ENCODE results near the gene CORO2B. TPM values are rescaled to one million over a fixed set of nuclear protein-coding genes. Genes with fewer than 3 reads are reported as not detected.

CORO2B gene
- total RNA-seq, 8 experiments from 2014 or later, result 2.1 to 28.3 (median 16.4) TPM

- peak in 5 of 8 experiments; percentile 12 to 44 (median 40) for ATAC-seq (replicated peaks in 6 of 8)
- WGBS, 10 experiments, result 80% methylated on average over 1 of the region's 12 CpGs; no CpG with 5 or more reads in 9 of the 10 experiments
- Histone ChIP-seq H3K4me3 (no peak overlapping the region), H3K27ac (peak overlapping the region; percentile 91 to 93), H3K4me1 (replicated peaks in 1 of 2) (peaks cover 31 to 38% of the 10 kb centered on the region in 2 donors)
- in situ Hi-C loops (cut with MboI; ENCODE audit: low pct_unique_long_range_greater_than_20kb in 2 of 9, low sequenced_read_pairs in 9 of 9, unreplicated experiment in 9 of 9), result loop anchor here in 1 of 9 experiments (25.0 kb wide), 1 partner anchor 138 kb away; no protein-coding TSS in a partner anchor
These were observed 121.2 kb downstream of the CORO2B start for GRCh38 chr15:68699881-68700454.

DNA sequence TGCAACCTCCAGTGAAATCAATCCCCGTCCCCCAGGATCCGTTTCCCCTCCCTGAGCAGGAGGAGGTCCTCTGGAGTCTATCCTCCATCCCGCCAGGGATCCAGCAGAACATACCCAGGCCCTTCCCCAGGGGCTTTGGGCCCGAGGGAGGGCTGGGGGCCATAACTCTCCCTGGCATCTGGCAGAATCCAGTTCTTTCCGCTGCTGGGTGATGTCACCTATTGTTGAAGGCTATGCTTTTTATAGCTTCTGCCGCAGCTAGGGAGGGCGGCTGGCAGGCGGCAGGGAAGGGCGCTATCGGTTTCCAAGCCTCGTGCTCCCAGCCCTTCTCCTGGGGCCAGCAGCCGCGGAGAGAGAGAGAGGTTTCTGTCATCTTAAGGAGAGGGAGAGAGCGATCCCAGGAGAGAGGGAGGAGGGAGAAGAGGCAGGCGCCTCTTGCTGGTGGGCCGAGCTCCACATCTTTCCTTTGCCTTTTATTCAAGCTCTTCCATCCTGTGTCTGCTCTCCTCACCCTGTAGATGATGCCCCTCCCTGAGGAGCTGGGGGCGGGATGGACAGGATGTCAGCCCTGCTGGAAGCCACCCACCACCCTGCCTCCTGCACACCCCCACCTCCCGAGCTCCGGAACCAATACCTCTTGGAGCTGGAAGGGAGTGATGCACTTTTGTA is 121.8 kb downstream of the CORO2B start:
- peak; percentile 79 to 94 (median 91) for ATAC-seq (replicated peaks in 6 of 8)
- H3K4me1 ChIP-seq (replicated peaks in 1 of 2), result peaks cover 25 to 32% of the 10 kb centered on the region in 2 donors
- H3K27ac ChIP-seq, result peak overlapping the region; percentile 91 to 93
- peak overlapping the region in 3 of 5 donors; percentile 4 to 12 (median 4) for H3K4me3 ChIP-seq
- in situ Hi-C loops (cut with MboI; ENCODE audit: low pct_unique_long_range_greater_than_20kb in 2 of 9, low sequenced_read_pairs in 9 of 9, unreplicated experiment in 9 of 9), result no loop called here
- 0 to 60% (median 10%) methylated on average over 1 to 3 of the region's 19 CpGs; no CpG with 5 or more reads in 6 of the 10 experiments for WGBS, 10 experiments

GRCh38 chr15:68701886-68702285 is 123.1 kb downstream of the CORO2B start:
- ATAC-seq (replicated peaks in 6 of 8), result no peak
- 90 to 100% (median 100%) methylated on average over 2 to 4 of the region's 6 CpGs; no CpG with 5 or more reads in 4 of the 10 experiments for WGBS, 10 experiments
- Histone ChIP-seq H3K4me1 (replicated peaks in 1 of 2) (peaks cover 25 to 32% of the 10 kb centered on the region in 2 donors), H3K4me3 (no peak overlapping the region), H3K27ac (peak overlapping the region; percentile 61 to 93)
- in situ Hi-C loops (cut with MboI; ENCODE audit: low pct_unique_long_range_greater_than_20kb in 2 of 9, low sequenced_read_pairs in 9 of 9, unreplicated experiment in 9 of 9), result no loop called here

DNA sequence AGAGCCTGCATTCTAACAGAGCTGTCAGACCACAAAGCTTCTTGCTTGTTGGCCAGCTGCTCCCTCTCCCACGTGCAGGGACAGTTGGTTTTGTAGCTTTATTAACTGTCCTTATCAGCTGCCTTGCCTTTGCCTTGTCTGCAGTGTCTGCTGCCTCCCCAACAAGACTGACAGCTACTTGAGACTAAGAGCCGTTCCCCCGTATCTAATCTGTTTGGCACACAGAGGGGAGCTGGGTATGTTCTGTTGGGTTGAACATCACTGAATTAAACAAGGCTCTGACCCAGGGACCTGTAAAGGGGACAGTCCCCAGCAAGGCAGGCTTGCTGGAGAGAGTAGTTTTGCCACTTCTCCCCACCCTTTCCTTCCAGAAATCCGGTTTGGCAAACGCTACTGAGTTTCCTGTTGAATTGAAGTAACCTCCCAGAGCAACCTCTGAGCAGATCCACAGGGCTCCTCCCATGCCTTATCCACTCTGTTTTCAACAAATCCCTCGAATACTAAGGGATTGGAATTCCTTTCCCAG is 125.8 kb downstream of the CORO2B start:
- 0 to 90% (median 40%) methylated on average over 1 to 6 of the region's 6 CpGs; no CpG with 5 or more reads in 1 of the 10 experiments for WGBS, 10 experiments

GRCh38 chr15:68706256-68706655 is 127.5 kb downstream of the CORO2B start:
- WGBS, 10 experiments, result 17 to 100% (median 91%) methylated on average over 1 to 3 of the region's 4 CpGs; no CpG with 5 or more reads in 6 of the 10 experiments
- in situ Hi-C loops (cut with MboI; ENCODE audit: low pct_unique_long_range_greater_than_20kb in 2 of 9, low sequenced_read_pairs in 9 of 9, unreplicated experiment in 9 of 9), result no loop called here
- Histone ChIP-seq H3K4me3 (no peak overlapping the region), H3K27ac (no peak overlapping the region), H3K4me1 (replicated peaks in 1 of 2) (peaks cover 5 to 13% of the 10 kb centered on the region in 2 donors)
- no peak for ATAC-seq (replicated peaks in 6 of 8)

More for the DNA sequence above, 125.8 kb downstream of the CORO2B start:
- in situ Hi-C loops (cut with MboI; ENCODE audit: low pct_unique_long_range_greater_than_20kb in 2 of 9, low sequenced_read_pairs in 9 of 9, unreplicated experiment in 9 of 9), result no loop called here
- no peak overlapping the region for H3K4me3 ChIP-seq
- peaks cover 19 to 27% of the 10 kb centered on the region in 2 donors for H3K4me1 ChIP-seq (replicated peaks in 1 of 2)
- peak in 2 of 8 experiments; percentile 34 to 44 for ATAC-seq (replicated peaks in 6 of 8)
- peak overlapping the region in 1 of 2 donors; percentile 23 for H3K27ac ChIP-seq

GRCh38 chr15:68706931-68707330 is 128.1 kb downstream of the CORO2B start:
- no peak for ATAC-seq (replicated peaks in 6 of 8)
- Histone ChIP-seq H3K27ac (no peak overlapping the region), H3K4me1 (replicated peaks in 1 of 2) (peaks cover 0 to 8% of the 10 kb centered on the region in 2 donors), H3K4me3 (no peak overlapping the region)
- WGBS, 10 experiments, result 87 to 100% (median 95%) methylated on average over 2 to 11 of the region's 11 CpGs; no CpG with 5 or more reads in 6 of the 10 experiments
- in situ Hi-C loops (cut with MboI; ENCODE audit: low pct_unique_long_range_greater_than_20kb in 2 of 9, low sequenced_read_pairs in 9 of 9, unreplicated experiment in 9 of 9), result no loop called here

GRCh38 chr15:68707386-68707785 is 128.6 kb downstream of the CORO2B start:
- peaks cover 0 to 4% of the 10 kb centered on the region in 2 donors for H3K4me1 ChIP-seq (replicated peaks in 1 of 2)
- H3K4me3 ChIP-seq, result no peak overlapping the region
- H3K27ac ChIP-seq, result no peak overlapping the region
- WGBS, 10 experiments, result 28 to 100% (median 60%) methylated on average over 2 to 5 of the region's 5 CpGs
- in situ Hi-C loops (cut with MboI; ENCODE audit: low pct_unique_long_range_greater_than_20kb in 2 of 9, low sequenced_read_pairs in 9 of 9, unreplicated experiment in 9 of 9), result no loop called here
- no peak for ATAC-seq (replicated peaks in 6 of 8)

DNA sequence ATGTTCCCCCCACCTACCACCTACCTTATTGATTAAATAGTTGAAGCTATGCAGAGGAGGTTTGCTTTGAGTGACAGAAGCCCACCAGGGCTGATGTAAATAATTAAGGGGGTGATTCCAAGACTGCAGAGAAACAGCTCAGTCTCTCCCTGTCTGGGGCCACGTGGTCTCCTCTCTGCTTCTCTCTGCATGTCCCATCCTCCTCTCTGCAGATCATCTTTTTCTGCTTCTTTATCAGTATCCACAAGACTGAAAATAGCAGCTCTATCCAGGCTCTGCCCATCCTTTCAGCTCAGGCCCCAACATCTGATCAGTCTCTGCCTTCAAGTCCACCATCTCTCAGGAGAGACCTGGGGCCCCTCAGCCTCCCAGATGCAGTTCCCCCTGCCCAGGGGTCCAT is 131.1 kb downstream of the CORO2B start:
- Histone ChIP-seq H3K4me3 (no peak overlapping the region), H3K27ac (no peak overlapping the region), H3K4me1 (replicated peaks in 1 of 2) (no peaks in the 10 kb centered on the region)
- in situ Hi-C loops (cut with MboI; ENCODE audit: low pct_unique_long_range_greater_than_20kb in 2 of 9, low sequenced_read_pairs in 9 of 9, unreplicated experiment in 9 of 9), result no loop called here
- peak in 1 of 8 experiments; percentile 19 for ATAC-seq (replicated peaks in 6 of 8)
- 20 to 100% (median 40%) methylated on average over 1 of the region's 1 CpG; no CpG with 5 or more reads in 5 of the 10 experiments for WGBS, 10 experiments

DNA sequence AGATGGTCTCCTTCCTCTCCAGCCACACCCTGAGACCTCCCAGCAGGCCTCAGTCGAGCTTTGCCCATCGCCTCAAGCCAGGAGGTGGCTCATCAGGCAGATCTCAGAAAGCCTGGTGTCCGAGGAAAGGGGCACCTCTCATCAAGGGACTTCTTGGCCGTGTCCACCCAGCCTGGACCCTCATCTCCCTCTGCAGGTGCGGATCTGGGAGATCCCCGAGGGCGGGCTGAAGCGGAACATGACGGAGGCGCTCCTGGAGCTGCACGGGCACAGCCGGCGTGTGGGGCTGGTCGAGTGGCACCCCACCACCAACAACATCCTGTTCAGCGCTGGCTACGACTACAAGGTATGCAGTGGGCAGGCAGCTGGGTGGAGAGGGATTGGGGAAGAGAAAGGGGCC is 131.7 kb downstream of the CORO2B start:
- H3K4me1 ChIP-seq (replicated peaks in 1 of 2), result no peaks in the 10 kb centered on the region
- in situ Hi-C loops (cut with MboI; ENCODE audit: low pct_unique_long_range_greater_than_20kb in 2 of 9, low sequenced_read_pairs in 9 of 9, unreplicated experiment in 9 of 9), result no loop called here
- H3K4me3 ChIP-seq, result no peak overlapping the region
- H3K27ac ChIP-seq, result no peak overlapping the region
- 94 to 100% methylated on average over 2 to 11 of the region's 16 CpGs; no CpG with 5 or more reads in 8 of the 10 experiments for WGBS, 10 experiments
- no peak for ATAC-seq (replicated peaks in 6 of 8)

DNA sequence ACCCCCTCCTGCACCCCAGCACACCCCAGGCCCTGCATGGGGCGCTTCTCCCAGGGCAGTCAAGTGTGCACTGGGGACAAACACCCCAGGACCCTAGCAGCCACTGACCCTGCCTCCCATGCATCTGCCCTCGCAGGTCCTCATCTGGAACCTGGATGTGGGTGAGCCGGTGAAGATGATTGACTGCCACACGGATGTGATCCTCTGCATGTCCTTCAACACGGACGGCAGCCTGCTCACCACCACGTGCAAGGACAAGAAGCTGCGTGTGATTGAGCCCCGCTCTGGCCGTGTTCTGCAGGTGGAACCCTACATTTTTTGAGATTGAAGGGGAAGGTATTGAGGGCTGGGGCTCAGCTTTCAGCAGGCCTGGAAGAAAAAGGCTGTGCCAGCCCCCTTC is 132.6 kb downstream of the CORO2B start:
- 88 to 100% (median 96%) methylated on average over 1 to 6 of the region's 10 CpGs; no CpG with 5 or more reads in 6 of the 10 experiments for WGBS, 10 experiments
- no peak overlapping the region for H3K27ac ChIP-seq
- ATAC-seq (replicated peaks in 6 of 8), result no peak
- H3K4me3 ChIP-seq, result no peak overlapping the region
- in situ Hi-C loops (cut with MboI; ENCODE audit: low pct_unique_long_range_greater_than_20kb in 2 of 9, low sequenced_read_pairs in 9 of 9, unreplicated experiment in 9 of 9), result no loop called here
- H3K4me1 ChIP-seq (replicated peaks in 1 of 2), result no peaks in the 10 kb centered on the region

- no peaks in the 10 kb centered on the region for H3K4me1 ChIP-seq (replicated peaks in 1 of 2)
- 74 to 100% (median 87%) methylated on average over 1 to 4 of the region's 4 CpGs; no CpG with 5 or more reads in 3 of the 10 experiments for WGBS, 10 experiments
- ATAC-seq (replicated peaks in 6 of 8), result no peak
- H3K4me3 ChIP-seq, result no peak overlapping the region
- H3K27ac ChIP-seq, result no peak overlapping the region
- in situ Hi-C loops (cut with MboI; ENCODE audit: low pct_unique_long_range_greater_than_20kb in 2 of 9, low sequenced_read_pairs in 9 of 9, unreplicated experiment in 9 of 9), result no loop called here
These were observed 134.1 kb downstream of the CORO2B start for GRCh38 chr15:68712886-68713285.

- H3K4me3 ChIP-seq, result no peak overlapping the region
- peaks cover 0 to under 1% of the 10 kb centered on the region in 2 donors for H3K4me1 ChIP-seq (replicated peaks in 1 of 2)
- in situ Hi-C loops (cut with MboI; ENCODE audit: low pct_unique_long_range_greater_than_20kb in 2 of 9, low sequenced_read_pairs in 9 of 9, unreplicated experiment in 9 of 9), result no loop called here
- H3K27ac ChIP-seq, result no peak overlapping the region
- whole genome bisulfite sequencing, 10 experiments, result 40 to 91% (median 89%) methylated on average over 2 to 5 of the region's 9 CpGs; no CpG with 5 or more reads in 7 of the 10 experiments
- no peak for ATAC-seq (replicated peaks in 6 of 8)
These were observed 135.1 kb downstream of the CORO2B start for GRCh38 chr15:68713874-68714273.

DNA sequence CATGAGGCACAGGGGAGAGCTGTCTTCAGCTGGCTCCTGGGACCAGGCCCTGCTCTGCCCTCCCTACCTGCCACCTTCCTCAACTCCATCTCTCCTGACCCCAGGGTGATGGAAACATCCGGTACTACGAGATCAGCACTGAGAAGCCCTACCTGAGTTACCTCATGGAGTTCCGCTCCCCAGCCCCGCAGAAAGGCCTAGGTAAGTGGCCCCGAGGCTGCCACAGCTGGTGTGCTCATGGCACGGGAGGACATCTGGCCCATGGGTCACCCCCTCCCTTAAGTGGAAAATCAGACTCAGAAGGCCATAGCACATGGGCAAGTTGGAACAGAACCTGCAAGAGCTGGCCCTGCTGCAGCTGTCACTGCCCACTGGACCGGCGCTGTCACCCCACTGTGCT is 136.3 kb downstream of the CORO2B start:
- ATAC-seq (replicated peaks in 6 of 8), result no peak

More for the DNA sequence above, 136.3 kb downstream of the CORO2B start:
- H3K4me3 ChIP-seq, result no peak overlapping the region
- WGBS, 10 experiments, result 67 to 100% (median 93%) methylated on average over 1 to 7 of the region's 8 CpGs; no CpG with 5 or more reads in 6 of the 10 experiments
- in situ Hi-C loops (cut with MboI; ENCODE audit: low pct_unique_long_range_greater_than_20kb in 2 of 9, low sequenced_read_pairs in 9 of 9, unreplicated experiment in 9 of 9), result no loop called here
- no peak overlapping the region for H3K27ac ChIP-seq
- H3K4me1 ChIP-seq (replicated peaks in 1 of 2), result peaks cover 0 to 9% of the 10 kb centered on the region in 2 donors
